ENCODE data around the gene LDLRAP1.
"Not testable (repeated sequence)": the region's sequence is repeated elsewhere in the genome, so short reads cannot be mapped to it uniquely, and the experiment has no call there.

LDLRAP1 gene, protein sequence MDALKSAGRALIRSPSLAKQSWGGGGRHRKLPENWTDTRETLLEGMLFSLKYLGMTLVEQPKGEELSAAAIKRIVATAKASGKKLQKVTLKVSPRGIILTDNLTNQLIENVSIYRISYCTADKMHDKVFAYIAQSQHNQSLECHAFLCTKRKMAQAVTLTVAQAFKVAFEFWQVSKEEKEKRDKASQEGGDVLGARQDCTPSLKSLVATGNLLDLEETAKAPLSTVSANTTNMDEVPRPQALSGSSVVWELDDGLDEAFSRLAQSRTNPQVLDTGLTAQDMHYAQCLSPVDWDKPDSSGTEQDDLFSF

DNA sequence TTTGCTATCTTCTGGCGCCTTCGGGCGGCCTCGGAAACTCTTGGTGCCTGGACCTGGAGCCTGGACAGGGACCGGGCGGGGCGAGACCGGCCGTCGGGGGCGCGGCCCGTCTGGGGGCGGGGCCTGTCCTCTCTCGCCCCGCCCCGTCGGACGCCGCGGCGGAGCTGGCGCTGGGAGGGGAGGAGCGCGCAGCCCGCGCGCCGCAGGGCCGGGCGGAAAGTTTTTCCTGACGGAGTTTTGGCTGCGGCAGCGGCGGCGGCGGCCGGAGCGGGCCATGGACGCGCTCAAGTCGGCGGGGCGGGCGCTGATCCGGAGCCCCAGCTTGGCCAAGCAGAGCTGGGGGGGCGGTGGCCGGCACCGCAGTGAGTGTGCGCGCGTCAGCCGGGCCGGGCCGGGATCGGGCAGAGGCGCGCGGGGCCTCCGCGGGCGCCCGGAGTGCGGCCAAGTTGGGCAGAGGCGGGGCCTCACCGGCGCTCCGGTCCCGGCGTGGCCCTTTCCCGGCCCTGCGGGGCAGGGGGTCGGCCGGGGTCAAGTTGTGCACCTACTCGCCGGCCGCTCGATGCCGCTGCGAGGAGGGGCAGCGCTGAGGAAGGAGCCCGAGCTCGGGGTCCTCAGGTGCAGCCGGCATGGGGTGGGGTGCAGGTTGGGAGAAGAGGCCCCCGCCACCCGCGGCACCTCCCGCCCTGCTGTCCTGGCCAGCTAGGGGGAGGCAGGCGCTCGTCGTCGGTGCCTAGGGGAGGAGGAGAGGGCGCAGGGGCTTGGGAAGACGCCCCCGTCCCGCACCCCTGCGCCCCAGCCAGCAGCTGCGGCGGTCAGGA, at the start of gene LDLRAP1:
Gene LDLRAP1 (plus strand): TSS at position 182 of the 818 bp plus-strand sequence. CDS start 93 bp downstream, at position 275.
- no peak for DNase-seq (ENCODE audit: low read depth)

DNA sequence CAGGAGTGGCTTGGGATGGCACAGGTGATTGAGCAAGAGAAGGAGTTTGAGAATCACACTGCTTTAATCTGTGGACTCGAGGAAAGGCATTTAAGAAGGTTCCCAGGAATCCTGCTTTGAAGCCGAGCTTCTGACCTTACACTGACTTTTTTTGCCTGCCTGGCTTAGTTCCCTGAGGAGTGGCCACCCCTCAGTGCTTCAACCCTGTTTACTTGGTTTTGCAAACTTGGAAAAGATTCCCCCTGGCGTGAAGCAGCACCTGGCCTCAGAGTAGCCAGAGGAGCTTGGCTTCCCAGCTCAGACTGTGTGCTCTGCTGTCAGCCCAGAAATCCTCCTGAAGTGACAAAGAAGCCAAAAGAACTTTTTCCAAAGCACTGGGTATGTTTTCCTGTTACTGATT, 48.5 kb upstream of the LDLRAP1 start:
- no peak for DNase-seq (ENCODE audit: low read depth)

DNA sequence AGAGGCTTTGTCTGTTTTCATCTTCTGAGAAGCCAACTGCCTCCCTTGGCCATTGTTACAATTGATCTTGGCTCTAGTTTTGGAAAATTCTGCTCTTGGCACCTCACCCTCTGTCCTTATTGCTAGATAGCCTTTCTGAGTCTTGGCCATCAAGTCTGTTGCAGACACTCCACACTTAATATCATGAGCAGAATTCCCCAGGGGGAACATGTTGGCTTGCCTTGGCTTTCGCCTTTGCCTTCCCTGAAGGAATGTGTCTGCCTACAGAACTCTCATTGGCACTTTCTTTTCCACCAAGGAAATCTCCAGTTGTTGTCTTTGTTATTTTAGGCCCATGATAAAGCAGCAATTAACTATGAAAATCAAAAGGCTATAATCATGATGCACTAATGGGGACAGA, 42.7 kb upstream of the LDLRAP1 start:
- no peak for DNase-seq (ENCODE audit: low read depth)

DNA sequence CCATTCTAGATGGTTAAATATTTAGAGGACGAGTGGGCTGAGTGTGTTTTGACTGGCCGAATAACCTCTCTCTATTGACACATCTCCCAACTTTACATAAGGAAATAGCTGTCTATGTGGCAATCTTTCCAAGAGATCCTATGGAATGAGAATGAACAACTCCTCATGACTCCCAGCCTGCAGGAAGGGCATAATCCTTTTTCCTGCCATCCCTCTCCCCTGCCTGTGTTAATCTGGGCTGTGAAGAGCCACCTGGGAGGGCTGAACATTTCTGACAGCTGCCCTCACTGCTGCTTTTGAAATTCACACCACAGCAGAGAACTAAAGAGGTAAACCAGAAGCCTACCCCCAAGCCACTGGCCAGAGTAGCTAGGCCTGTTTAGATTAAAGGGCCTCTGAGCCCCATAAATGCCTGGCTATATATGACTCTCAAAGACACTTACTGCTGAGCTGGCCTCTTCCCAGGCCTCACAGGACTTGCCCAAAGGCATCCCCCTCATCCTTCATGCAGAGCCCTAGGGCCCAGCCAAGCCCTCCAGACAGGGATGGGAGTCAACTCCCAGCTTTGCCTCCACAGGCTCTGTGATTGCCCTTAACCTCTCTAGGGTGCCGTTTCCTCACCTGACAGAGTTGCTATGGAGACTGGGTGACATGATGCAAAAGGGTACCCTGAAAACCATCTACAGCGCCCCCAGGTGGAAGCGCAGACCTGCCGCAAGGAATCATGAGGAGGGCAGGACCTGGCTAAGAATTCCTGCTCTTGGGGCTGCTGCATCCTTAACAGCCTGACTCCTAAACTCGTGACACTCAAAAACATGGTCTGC, 42.0 kb upstream of the LDLRAP1 start:
- peak; percentile 68 for DNase-seq (ENCODE audit: low read depth)

DNA sequence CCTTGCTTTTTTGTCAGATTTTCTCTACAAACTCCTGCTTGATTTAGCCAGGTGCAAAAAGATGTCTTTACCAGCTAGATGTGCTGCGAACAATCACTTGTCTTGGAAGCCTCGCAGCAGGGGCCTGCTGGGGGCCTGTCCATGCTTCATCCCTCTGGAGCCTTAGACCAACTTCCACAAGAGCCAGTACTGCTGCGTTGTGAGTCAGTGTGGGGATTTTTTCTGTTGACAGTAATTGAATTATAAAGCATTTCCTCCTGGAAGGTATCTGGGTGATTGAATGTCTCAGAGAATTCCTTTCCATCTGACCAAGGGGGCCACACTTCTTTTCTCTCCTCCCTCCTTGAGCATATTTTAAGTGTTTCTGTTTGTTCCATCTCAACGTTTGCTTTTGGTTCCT, 40.4 kb upstream of the LDLRAP1 start:
- peak; percentile 46 for DNase-seq (ENCODE audit: low read depth)

DNA sequence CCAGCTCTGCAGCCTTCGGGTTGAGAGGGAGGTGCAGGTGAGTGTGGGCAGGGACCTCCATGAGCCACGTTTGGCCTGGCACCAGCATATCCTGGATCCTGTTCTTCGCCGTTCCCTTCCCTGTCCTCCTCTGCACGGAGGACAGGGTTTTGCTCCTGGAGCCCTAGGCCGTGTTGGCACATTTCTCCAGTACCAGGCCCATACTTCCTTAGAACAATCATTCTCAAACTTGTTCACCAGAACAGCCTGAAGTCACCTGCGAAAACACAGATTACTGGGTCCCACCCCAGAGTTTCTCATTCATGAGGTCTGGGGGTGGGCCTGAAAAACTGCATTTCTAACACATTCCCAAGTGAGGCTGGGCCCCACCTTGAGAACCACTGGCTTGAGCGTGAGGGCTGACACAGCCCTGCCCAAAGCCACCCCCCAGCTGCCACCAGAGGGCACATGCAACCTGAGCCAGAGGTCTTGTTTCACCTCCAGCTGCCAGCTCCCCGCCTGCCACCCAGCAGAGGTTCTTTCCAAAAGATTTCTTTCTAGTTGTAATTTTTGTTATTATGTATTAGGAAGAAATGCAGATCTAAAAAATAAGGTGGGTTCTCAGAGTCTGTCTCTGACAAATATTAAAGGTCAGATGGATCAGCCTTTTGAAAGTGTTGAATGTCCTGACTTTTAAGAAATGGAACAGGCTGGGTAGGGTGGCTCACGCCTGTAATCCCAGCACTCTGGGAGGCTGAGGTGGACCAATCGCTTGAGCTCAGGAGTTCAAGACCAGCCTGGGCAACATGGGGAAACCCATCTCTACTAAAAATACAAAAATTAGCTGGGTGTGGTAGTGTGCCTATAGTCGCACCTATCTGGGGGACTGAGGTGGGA, 39.6 kb upstream of the LDLRAP1 start:
- DNase-seq (ENCODE audit: low read depth): no peak

DNA sequence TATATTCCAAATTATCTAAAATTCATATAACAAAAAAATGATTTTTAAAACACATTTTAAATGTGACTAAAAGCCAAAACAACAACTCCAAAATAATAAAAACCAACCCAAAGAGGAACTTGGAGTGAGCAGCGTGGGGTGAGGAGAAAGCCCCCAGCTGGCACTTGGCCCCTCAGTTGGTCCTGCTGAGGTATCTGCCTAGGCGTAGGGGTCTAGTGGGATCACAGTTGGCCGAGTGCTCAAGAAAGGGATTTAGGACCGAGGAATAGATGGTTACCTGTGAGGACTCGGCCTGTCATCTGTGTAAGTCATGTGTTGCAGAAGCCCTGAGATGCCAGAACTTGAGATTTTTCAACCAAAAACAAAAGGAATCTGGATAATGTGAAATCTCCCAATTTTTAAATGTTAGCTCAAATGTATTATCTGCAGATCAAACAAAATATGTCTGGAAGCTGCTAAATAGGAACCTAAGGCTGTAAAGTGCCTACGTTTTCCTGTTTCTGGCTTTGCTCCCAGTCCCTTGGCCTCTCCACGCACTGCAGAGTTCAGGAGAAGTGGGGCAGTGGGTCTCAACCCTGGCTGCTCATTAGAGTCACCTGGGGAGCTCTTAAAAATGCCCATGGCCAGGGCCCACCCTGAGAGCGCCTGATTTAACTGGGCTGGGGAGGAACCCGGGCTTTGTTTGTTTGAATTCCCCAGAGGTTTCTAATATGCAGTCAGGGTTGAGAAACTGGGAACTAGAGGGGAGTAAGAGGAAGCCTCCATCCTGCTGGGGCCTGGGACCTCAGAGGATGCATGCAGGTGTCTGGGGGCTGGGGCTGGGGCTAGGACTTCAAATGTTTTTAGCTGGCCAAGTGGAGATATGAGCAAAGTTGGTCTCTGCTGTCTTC, 38.5 kb upstream of the LDLRAP1 start:
- no peak for DNase-seq (ENCODE audit: low read depth)

DNA sequence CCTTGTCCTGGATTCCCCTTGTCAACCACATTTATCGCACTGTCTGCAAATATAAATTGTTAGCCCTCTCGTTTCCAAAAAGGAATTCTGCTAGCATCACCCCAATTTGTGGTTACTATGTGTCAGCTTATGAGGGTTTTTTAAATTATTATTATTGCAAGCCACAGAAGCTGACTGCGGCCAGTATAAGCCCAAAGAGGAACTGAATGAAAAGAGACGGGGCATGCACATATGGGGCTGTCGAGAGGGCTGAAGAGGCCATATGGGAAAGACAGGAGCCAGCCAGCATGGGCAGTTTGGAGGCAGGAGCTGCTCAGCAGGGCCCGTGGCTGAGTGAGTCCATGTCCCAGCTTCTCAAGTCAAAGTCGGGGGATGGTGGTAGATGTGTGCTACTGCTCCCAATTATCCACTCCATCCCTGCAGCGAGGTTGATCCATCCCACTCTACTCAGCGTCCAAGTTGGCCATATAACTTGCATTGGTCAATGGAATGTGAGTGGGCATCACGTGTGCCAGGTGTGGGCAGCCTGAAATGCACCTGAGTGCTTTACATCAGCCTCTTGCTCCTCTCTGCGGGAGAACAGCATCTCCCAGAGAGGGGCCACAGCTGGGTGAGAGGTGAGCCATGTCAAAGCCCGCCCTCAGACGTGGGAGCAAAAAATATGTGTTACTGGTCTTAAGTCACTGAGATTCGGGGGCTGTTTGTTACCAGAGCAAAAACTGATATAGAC, 37.6 kb upstream of the LDLRAP1 start:
- DNase-seq (ENCODE audit: low read depth): no peak

DNA sequence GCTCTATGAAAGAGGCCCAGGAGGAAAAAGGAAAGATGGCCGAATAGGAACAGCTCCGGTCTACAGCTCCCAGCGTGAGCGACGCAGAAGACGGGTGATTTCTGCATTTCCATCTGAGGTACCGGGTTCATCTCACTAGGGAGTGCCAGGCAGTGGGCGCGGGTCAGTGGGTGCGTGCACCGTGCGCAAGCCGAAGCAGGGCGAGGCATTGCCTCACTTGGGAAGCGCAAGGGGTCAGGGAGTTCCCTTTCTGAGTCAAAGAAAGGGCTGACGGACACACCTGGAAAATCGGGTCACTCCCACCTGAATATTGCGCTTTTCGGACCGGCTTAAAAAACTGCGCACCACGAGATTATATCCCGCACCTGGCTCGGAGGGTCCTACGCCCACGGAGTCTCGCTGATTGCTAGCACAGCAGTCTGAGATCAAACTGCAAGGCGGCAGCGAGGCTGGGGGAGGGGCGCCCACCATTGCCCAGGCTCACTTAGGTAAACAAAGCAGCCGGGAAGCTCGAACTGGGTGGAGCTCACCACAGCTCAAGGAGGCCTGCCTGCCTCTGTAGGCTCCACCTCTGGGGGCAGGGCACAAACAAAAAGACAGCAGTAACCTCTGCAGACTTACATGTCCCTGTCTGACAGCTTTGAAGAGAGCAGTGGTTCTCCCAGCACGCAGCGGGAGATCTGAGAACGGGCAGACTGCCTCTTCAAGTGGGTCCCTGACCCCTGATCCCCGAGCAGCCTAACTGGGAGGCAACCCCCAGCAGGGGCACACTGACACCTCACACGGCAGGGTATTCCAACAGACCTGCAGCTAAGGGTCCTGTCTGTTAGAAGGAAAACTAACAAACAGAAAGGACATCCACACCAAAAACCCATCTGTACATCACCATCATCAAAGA, 36.6 kb upstream of the LDLRAP1 start:
- DNase-seq (ENCODE audit: low read depth): not testable (repeated sequence)

DNA sequence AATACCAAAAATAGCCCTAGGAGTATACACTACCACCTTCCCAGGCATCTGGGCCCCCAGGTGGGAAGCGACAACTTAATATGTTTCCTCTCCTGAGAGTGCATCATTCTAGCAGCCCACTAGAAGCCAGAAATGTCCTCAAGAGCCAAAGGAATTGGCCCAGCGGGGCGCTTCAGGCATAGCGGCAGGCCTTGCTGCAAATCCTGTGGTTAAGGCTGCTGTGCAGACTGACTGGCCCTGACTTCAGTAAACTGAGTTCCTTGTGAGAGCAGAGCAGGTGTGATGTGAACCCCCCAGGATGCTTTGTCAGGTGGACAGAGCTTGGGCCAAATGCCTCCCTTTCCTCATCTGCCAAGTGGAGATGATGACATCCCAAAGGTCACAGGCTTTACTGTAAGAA, 29.7 kb upstream of the LDLRAP1 start:
- no peak for DNase-seq (ENCODE audit: low read depth)

DNA sequence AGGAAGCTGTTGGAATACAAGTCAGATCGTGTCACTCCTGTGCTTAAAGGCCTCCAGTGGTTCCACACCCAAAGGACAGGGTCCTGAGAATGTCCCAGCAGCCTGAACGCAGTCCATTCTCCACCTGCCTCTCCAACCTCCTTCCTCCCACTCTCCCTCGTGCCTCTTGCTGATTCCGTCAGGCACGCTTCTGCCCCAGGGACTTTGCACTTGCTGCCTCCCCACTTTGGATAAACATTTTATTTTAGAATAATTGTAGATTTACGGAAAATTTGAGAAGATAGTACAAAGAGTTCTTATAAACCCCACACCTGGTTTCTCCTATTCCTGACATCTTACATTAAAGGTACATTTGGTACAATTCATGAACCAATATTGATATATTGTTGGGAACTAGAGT, 28.4 kb upstream of the LDLRAP1 start:
- no peak for DNase-seq (ENCODE audit: low read depth)

DNA sequence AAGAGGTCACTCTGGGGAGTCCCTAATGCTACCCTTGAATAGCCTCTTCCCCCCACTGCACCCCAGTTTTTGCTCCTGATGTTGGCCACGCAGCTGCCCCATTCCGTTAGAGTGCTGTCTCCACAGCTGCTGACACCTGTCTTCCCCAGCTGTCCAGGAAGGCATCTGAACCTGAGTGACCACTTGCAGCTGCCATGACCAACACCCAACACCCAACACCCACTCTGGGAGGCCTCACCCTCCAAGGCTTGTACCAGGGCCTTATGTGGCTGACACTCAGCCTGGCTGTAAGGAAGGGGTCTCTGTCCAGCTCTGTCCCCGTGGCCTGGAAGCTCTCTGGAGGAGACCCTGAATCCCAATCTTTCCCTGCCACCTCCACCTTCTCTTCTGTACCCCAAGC, 26.7 kb upstream of the LDLRAP1 start:
- no peak for DNase-seq (ENCODE audit: low read depth)

DNA sequence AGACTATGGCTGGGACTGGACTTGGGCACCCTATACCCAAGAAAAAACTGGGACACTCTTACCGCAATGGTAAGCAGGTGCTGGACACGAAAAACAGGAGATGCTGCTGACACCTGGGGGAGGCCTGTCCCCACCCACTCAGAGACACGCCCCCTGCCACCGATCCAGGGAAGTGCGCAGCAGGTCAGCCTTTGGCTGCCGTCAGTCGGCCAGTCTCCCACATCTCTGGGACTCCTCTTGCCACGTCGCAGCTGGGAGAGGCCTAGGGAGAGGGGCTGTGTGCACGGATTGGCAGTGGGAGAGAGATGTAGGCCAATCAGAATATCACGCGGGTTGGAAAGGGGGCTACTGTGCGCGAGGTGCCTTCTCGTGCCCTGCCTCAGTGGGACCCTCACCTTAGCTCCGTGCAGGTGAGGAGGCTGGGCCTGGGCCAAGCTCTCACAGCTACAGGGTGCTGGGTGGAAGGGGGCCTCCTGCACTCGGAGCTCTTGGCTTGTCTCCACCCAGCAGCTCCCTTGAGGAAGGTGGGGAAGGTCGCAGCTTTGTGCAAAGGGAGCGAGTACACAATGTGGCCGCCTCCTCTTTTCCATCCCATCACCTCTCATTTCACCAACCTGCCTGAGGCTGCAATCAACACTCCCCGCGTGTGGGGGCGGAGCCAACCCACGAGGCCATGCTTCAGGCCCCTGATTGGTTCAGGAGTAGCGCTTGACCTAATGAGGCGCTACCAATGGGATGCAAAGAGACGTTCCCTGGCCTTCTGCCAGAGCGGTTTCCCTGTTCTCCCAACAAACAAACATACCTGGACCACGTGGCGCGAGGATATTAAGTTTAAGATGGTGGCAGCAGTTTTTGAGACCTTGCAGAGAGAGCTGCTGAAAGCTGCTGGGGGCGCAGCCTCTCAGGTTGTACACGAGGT, 25.7 kb upstream of the LDLRAP1 start:
- DNase-seq (ENCODE audit: low read depth): no peak

DNA sequence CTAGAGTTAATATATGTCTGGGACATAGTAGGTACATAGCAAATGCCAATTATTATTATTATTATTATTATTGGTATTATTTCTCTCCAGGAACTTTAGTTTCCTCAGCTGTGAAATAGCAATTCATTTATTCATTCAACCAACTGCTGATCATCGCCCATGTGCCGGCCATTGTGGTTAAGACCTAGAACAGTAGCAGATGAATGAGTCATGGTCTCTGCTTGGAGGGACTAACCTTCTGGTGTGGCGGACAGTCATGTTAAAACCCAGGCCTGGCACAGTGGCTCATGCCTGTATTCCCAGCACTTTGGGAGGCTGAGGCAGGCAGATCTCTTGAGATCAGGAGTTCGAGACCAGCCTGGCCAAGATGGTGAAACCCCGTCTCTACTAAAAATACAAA, 23.8 kb upstream of the LDLRAP1 start:
- peak; percentile 49 for DNase-seq (ENCODE audit: low read depth)

DNA sequence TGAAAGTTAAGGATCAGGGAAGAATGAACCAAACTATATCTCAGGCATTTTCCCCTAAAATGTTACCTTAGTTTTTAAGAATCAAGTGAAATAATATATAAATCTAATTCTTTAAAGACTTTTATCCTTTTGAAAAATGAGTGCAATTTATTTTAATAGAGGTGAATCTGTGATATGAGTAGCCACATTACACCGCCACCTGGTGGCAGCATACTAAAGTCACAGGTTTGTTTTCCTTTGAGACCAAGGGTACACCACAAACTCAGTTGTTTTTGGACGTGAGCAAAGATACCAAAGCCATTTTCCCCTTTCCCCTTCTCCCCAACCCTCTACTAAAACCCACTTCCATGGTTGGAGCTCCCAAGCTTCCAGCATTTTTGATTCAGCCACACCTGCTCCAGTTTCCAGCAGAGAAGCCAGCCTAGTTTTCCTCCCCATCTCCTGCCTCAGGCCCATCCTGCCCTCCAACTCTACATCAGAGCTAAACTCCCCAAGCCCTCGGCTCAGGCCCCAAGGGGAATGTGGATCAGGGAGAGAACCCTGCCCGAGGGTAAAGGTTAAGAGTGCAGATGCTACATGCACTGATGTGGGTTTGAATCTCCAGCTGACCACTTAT, 22.9 kb upstream of the LDLRAP1 start:
- peak; percentile 39 for DNase-seq (ENCODE audit: low read depth)

DNA sequence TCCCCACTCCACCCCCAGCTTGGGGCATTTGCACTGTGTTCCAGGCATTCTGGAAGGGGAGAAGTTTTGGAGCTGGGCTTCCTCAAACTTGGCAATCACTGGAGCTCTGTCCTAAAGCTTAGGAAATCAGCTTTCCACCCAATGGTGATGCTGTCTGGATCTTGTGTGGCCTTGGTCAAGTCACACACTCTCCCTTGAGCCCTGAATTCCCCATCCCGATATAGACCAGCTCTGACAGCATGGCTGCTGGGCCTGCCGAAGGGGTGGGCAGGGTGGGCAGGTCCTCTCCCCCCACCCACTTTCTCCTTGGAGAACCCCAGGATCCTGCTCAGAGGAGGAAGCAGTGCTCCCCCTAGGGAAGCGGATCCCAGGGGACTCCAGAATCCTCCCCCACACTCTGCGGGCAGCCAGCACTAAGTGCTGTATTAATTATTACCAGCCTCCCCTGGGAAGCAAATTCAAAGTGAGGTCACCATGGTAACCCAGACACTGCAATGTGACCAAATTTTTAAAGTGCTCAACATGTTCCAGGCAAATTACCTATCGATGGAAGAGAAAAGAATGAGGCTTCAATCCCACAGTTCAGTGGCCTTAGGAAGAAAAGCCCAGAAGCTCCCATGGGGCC, 21.3 kb upstream of the LDLRAP1 start:
- DNase-seq (ENCODE audit: low read depth): no peak

DNA sequence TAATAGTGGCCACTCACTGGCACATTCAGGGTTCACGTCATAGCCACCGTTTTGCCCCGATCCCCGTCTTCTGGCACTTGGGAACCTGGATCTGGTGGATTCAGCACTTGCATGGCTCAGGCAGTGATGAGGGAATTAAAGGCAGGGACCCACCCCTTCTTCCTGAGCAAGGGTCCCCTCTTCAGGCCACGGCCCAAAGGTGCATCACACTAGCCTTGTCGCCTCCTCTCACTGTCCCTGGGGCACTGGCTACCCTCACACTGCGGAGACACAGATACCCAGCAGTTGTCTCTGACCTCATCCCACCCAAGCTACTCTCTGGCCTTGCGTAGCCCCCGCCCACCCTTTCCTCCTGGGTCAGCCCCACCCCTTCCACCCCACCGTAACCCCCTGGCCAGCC, 19.9 kb upstream of the LDLRAP1 start:
- DNase-seq (ENCODE audit: low read depth): no peak

Measured in HS-5 (cell line).